GM18519 (cell line): Measurements from ENCODE around the gene ZFP57.

Experiments
- ATAC-seq: cut with Tn5 transposase; IDR thresholded peaks from one replicate; pipeline ENCODE4 v1.9.1; 2021; ENCODE audit warnings: mild to moderate bottlenecking, moderate library complexity; ENCODE audit not compliant: unreplicated experiment, low FRiP score

Gene ZFP57

DNA sequence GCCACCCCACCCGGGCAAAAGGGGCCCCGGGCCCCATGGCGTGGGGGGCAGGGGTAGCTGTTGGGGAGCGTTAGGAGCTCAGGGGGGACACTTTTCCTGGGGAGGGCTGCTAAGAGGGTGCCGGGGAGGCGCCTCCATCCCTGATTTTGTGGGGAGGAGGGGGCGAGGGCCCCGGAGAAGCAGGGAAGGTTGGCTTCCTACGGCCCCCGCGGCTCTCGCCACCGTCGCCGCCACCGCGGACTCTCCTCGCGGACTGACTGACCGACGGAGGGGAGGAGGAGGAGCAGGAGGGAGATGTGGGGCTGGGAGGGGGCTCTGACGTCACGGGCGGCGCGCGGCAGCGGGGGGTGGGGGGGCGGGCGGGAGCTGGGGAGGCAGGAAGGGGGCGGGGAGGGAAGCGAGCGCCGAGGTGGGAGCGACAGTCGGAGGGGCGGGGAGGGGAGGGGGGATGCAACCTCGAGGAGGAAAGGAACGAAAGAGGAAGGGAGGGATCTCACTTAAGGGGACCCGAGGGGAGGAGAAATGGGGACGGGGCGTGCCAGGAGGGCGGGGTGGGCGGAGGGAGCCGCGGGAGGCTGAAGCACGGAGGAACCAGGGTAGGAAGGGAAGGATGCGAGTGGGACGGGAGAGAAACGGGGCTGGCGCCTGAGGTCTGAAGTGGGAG lies 53.1 kb downstream of the ZFP57 start:
- ATAC-seq: no peak

DNA sequence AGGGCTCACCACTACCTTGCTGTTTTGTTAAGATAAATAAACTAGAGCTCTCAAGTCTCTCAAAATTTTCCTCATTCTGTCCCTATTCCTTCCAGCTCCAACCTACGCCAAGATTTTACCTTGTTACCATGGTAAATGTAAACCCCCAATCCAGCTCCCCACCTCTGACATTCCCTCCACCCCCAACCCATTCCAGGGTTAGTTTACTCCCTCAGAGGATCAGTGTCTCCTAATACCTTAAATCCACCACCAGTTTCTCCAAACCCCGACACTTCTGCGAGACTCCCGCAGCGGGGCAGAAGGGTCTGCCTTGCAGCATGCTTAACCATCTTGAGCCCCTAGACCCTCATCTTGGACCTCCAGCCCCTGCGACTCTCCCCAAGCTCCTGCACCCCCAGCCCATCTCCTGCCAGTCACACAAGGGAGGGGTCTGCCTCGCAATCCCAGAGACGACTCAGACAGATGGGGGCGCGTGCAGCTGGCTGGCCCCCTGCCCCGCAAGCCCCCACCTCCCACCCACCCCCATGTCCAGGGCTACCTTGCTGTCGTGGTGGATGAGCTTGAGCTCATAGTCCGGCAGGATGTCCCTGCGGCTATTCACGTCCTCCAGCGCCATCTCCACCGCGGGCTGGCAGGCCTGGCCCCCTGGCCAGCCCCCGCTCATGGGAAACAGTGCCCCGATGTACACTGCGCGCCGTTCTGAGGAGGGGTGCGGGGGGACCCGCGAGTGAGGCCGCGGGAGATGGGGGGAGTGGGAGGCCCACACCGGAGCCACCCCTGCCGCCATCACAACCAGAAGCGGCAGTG lies 53.8 kb downstream of the ZFP57 start:
- ATAC-seq: no peak

DNA sequence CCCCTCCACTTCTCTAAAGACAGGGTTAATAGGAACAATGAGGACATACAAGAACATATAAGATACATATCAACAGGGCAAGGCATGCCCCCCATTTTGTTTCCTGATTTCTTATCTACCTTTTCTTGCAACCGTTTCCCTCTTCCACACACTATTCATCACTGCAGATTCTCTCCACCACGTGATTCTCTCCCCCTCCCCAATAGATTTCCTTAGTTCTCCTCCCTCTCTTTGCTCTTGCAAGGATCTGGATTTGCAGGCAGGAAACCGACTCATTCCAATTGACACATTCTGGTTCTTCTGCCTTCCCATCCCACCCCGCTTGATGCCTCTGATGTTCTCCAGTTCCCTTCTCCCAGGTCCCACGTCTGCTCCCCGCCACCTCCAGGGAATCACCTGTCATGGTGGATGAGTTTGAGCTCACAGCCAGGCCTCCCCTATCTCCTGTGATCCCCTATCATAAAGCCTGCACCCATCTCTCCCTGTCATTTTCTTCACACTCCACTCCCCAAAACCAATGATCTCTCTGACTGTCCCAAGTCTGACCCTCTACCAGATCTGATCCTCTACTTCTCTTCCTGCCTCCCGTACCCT lies 55.5 kb downstream of the ZFP57 start:
- no peak for ATAC-seq

DNA sequence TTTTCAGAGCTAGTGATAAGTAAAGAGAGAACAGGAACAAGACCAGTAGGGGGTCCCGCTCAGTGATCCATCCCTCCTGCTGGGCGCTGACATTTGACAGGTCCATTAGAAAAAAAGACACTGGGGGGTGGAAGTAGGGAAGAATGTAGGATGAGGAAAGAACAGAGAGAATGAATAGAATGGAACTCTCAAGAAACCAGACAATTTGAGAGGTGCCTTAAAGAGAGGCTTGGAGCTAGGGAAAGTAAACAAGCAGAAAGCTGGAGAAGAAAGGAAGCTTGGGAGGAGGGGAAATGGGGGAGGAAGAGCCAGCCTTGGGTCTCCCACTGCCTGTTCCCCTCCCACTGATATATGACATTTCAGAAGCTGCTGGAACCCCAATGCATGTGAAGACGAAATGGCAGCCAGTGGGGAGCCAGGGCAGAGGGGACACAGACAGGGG lies 56.4 kb downstream of the ZFP57 start:
- ATAC-seq: no peak
